ENCODE results near the gene AWAT1. TPM values are rescaled to one million over a fixed set of nuclear protein-coding genes. Genes with fewer than 3 reads are reported as not detected.
"Not testable (repeated sequence)": the region's sequence is repeated elsewhere in the genome, so short reads cannot be mapped to it uniquely, and the experiment has no call there.

The AWAT1 gene
- total and polyA plus RNA-seq, 9 donors = 0.13 TPM; not detected in 8

- H3K27ac ChIP-seq (ENCODE audit: low read length) = no peak overlapping the region
- WGBS (ENCODE audit: insufficient coverage) = 71% methylated on average over 2 of the region's 5 CpGs
- H3K9me3 ChIP-seq (replicated peaks; ENCODE audit: control insufficient read depth, low read depth, low read length) = no peaks in the 10 kb centered on the region
- no peaks in the 10 kb centered on the region for H3K36me3 ChIP-seq (ENCODE audit: control insufficient read depth, insufficient read depth, low read length)
- no peak for DNase-seq
- H3K27me3 ChIP-seq (ENCODE audit: control insufficient read depth, insufficient read depth, low read length) = peaks cover 7% of the 10 kb centered on the region
- no peaks in the 10 kb centered on the region for H3K4me1 ChIP-seq (ENCODE audit: control insufficient read depth, insufficient read depth, low read length)
- no peak overlapping the region for H3K4me3 ChIP-seq (ENCODE audit: low read length)
Measured at GRCh38 chrX:70257423-70258288, 23.2 kb downstream of the AWAT1 start.

- H3K27ac ChIP-seq (ENCODE audit: low read length) = no peak within 1 kb of the TSS
- no peaks in the 10 kb centered on the region for H3K4me1 ChIP-seq (ENCODE audit: control insufficient read depth, insufficient read depth, low read length)
- no peak for DNase-seq
- H3K27me3 ChIP-seq (ENCODE audit: control insufficient read depth, insufficient read depth, low read length) = peaks cover 11% of the 10 kb centered on the region
- 40% methylated on average over 2 of the region's 4 CpGs for WGBS (ENCODE audit: insufficient coverage)
- no peak within 1 kb of the TSS for H3K4me3 ChIP-seq (ENCODE audit: low read length)
- no peaks in the 10 kb centered on the region for H3K36me3 ChIP-seq (ENCODE audit: control insufficient read depth, insufficient read depth, low read length)
- H3K9me3 ChIP-seq (replicated peaks; ENCODE audit: control insufficient read depth, low read depth, low read length) = no peaks in the 10 kb centered on the region
Measured at GRCh38 chrX:70260104-70260503, 25.6 kb downstream of the AWAT1 start, which contains the start of gene P2RY4. Gene P2RY4, minus strand, starts transcription at chrX:70260204. Its CDS starts 580 bp downstream, at chrX:70259624.

- Histone ChIP-seq H3K4me1 (ENCODE audit: control insufficient read depth, insufficient read depth, low read length) (no peaks in the 10 kb centered on the region), H3K9me3 (replicated peaks; ENCODE audit: control insufficient read depth, low read depth, low read length) (no peaks in the 10 kb centered on the region), H3K27me3 (ENCODE audit: control insufficient read depth, insufficient read depth, low read length) (peaks cover 13% of the 10 kb centered on the region), H3K27ac (ENCODE audit: low read length) (no peak overlapping the region), H3K4me3 (ENCODE audit: low read length) (no peak overlapping the region), H3K36me3 (ENCODE audit: control insufficient read depth, insufficient read depth, low read length) (no peaks in the 10 kb centered on the region)
- peak; percentile 4 for DNase-seq
- 14% methylated on average over 7 of the region's 7 CpGs for WGBS (ENCODE audit: insufficient coverage)
Measured at GRCh38 chrX:70262952-70263567, 28.6 kb downstream of the AWAT1 start.

- DNase-seq = no peak
- Histone ChIP-seq H3K9me3 (replicated peaks; ENCODE audit: control insufficient read depth, low read depth, low read length) (no peaks in the 10 kb centered on the region), H3K4me3 (ENCODE audit: low read length) (no peak overlapping the region), H3K36me3 (ENCODE audit: control insufficient read depth, insufficient read depth, low read length) (no peaks in the 10 kb centered on the region), H3K27me3 (ENCODE audit: control insufficient read depth, insufficient read depth, low read length) (peaks cover 13% of the 10 kb centered on the region), H3K4me1 (ENCODE audit: control insufficient read depth, insufficient read depth, low read length) (no peaks in the 10 kb centered on the region), H3K27ac (ENCODE audit: low read length) (no peak overlapping the region)
- WGBS (ENCODE audit: insufficient coverage) = 70% methylated on average over 1 of the region's 3 CpGs
Measured at GRCh38 chrX:70264784-70265183, 30.3 kb downstream of the AWAT1 start.

GRCh38 chrX:70268034-70268433 is 33.6 kb downstream of the AWAT1 start, which contains the start of gene ARR3:
Gene ARR3, plus strand, starts transcription at chrX:70268334. Its CDS starts 1,052 bp downstream, at chrX:70269386.
- Histone ChIP-seq H3K9me3 (replicated peaks; ENCODE audit: control insufficient read depth, low read depth, low read length) (no peaks in the 10 kb centered on the region), H3K27me3 (ENCODE audit: control insufficient read depth, insufficient read depth, low read length) (peaks cover 5% of the 10 kb centered on the region), H3K4me1 (ENCODE audit: control insufficient read depth, insufficient read depth, low read length) (no peaks in the 10 kb centered on the region), H3K27ac (ENCODE audit: low read length) (no peak within 1 kb of the TSS), H3K4me3 (ENCODE audit: low read length) (no peak within 1 kb of the TSS), H3K36me3 (ENCODE audit: control insufficient read depth, insufficient read depth, low read length) (no peaks in the 10 kb centered on the region)
- no peak for DNase-seq

GRCh38 chrX:70274029-70274428 is 39.6 kb downstream of the AWAT1 start:
- 76% methylated on average over 5 of the region's 7 CpGs for WGBS (ENCODE audit: insufficient coverage)
- not testable (repeated sequence) for H3K4me3 ChIP-seq (ENCODE audit: low read length); H3K36me3 ChIP-seq (ENCODE audit: control insufficient read depth, insufficient read depth, low read length); DNase-seq; H3K27ac ChIP-seq (ENCODE audit: low read length); H3K4me1 ChIP-seq (ENCODE audit: control insufficient read depth, insufficient read depth, low read length); H3K9me3 ChIP-seq (replicated peaks; ENCODE audit: control insufficient read depth, low read depth, low read length); H3K27me3 ChIP-seq (ENCODE audit: control insufficient read depth, insufficient read depth, low read length)

GRCh38 chrX:70279081-70279480 is 44.6 kb downstream of the AWAT1 start:
- DNase-seq = no peak
- H3K4me3 ChIP-seq (ENCODE audit: low read length) = no peak overlapping the region
- no peaks in the 10 kb centered on the region for H3K4me1 ChIP-seq (ENCODE audit: control insufficient read depth, insufficient read depth, low read length)
- H3K36me3 ChIP-seq (ENCODE audit: control insufficient read depth, insufficient read depth, low read length) = no peaks in the 10 kb centered on the region
- no CpG with 5 or more reads among the region's 3 CpGs for WGBS (ENCODE audit: insufficient coverage)
- H3K9me3 ChIP-seq (replicated peaks; ENCODE audit: control insufficient read depth, low read depth, low read length) = no peaks in the 10 kb centered on the region
- H3K27me3 ChIP-seq (ENCODE audit: control insufficient read depth, insufficient read depth, low read length) = peaks cover 3% of the 10 kb centered on the region
- H3K27ac ChIP-seq (ENCODE audit: low read length) = no peak overlapping the region

- Histone ChIP-seq H3K9me3 (replicated peaks; ENCODE audit: control insufficient read depth, low read depth, low read length) (no peaks in the 10 kb centered on the region), H3K4me1 (ENCODE audit: control insufficient read depth, insufficient read depth, low read length) (no peaks in the 10 kb centered on the region), H3K27me3 (ENCODE audit: control insufficient read depth, insufficient read depth, low read length) (peaks cover 5% of the 10 kb centered on the region), H3K4me3 (ENCODE audit: low read length) (no peak overlapping the region), H3K27ac (ENCODE audit: low read length) (no peak overlapping the region), H3K36me3 (ENCODE audit: control insufficient read depth, insufficient read depth, low read length) (peaks cover 2% of the 10 kb centered on the region)
- DNase-seq = no peak
- 69% methylated on average over 3 of the region's 3 CpGs for WGBS (ENCODE audit: insufficient coverage)
Measured at GRCh38 chrX:70280573-70280972, 46.1 kb downstream of the AWAT1 start.

GRCh38 chrX:70281951-70282350 is 47.5 kb downstream of the AWAT1 start, which contains the start of gene RAB41:
Gene RAB41, plus strand, starts transcription at chrX:70282172. Its CDS starts 46 bp downstream, at chrX:70282218.
- Histone ChIP-seq H3K9me3 (replicated peaks; ENCODE audit: control insufficient read depth, low read depth, low read length) (no peaks in the 10 kb centered on the region), H3K27ac (ENCODE audit: low read length) (no peak within 1 kb of the TSS), H3K4me3 (ENCODE audit: low read length) (no peak within 1 kb of the TSS), H3K4me1 (ENCODE audit: control insufficient read depth, insufficient read depth, low read length) (no peaks in the 10 kb centered on the region), H3K36me3 (ENCODE audit: control insufficient read depth, insufficient read depth, low read length) (peaks cover 2% of the 10 kb centered on the region), H3K27me3 (ENCODE audit: control insufficient read depth, insufficient read depth, low read length) (peaks cover 5% of the 10 kb centered on the region)
- DNase-seq = no peak
- 91% methylated on average over 18 of the region's 21 CpGs for WGBS (ENCODE audit: insufficient coverage)

- peaks cover 5% of the 10 kb centered on the region for H3K4me1 ChIP-seq (ENCODE audit: control insufficient read depth, insufficient read depth, low read length)
- WGBS (ENCODE audit: insufficient coverage) = 67% methylated on average over 4 of the region's 11 CpGs
- H3K27me3 ChIP-seq (ENCODE audit: control insufficient read depth, insufficient read depth, low read length) = peaks cover 9% of the 10 kb centered on the region
- peak overlapping the region; percentile 75 for H3K4me3 ChIP-seq (ENCODE audit: low read length)
- H3K27ac ChIP-seq (ENCODE audit: low read length) = peak overlapping the region; percentile 67
- no peaks in the 10 kb centered on the region for H3K9me3 ChIP-seq (replicated peaks; ENCODE audit: control insufficient read depth, low read depth, low read length)
- H3K36me3 ChIP-seq (ENCODE audit: control insufficient read depth, insufficient read depth, low read length) = peaks cover 8% of the 10 kb centered on the region
- DNase-seq = no peak
Measured at GRCh38 chrX:70289168-70289792, 54.8 kb downstream of the AWAT1 start.
